ENCODE data around the gene KIRREL3.

The KIRREL3 gene

DNA sequence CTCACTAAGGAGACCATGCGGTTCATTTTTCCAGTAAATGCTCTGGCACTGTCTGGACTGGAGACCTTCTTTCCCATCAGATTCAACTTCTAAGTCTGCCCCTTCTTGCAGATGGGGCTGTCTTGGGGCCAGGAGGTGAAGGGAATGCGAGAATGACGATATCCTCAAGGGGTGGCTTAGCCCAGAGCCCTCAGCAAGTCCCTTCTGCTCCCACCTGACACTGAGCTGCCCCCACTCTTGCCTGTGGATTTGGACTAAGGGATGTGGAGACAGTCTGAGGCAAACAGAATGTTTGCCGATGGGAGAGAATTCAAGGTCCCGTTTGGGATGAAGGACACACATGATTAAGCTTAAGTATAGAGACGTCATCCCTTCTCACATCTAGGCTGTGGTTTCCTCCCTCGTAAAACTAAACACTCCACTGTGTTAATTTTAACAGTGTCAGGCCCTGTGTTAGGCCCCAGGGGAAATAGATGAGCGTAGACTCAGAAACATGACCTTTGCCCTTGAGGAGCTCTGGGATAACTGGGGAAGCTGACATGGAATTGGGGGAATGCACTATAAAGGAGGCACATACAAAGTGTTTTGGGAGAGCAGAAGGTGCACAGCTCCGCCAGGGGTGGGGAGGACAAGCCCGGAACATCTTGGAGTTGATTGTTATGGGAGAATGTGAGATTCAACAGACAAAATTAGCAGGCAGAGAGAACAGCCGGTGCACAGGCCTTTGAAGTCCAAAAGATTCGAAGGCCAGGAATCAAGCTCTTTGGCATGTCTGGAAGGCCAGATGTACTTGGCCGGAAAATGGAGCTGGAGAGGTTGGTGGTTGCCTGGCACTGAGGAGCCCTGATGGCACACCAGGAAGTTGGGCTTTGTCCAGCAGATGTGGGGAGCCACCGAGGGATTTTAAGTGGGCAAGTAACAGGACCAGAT lies 573.5 kb downstream of the KIRREL3 start:
- no peak for DNase-seq (ENCODE audit: extremely low read depth, insufficient read length)
- Histone ChIP-seq H3K36me3 (ENCODE audit: control insufficient read depth, insufficient read depth, low read length) (no peaks in the 10 kb centered on the region), H3K27me3 (replicated peaks; ENCODE audit: control insufficient read depth, insufficient read depth, low read length) (no peaks in the 10 kb centered on the region; the same call in 1 of the 2 replicates), H3K4me3 (replicated peaks; ENCODE audit: low read depth, low read length) (no peak overlapping the region)
- TF ChIP-seq, protein P1, sequence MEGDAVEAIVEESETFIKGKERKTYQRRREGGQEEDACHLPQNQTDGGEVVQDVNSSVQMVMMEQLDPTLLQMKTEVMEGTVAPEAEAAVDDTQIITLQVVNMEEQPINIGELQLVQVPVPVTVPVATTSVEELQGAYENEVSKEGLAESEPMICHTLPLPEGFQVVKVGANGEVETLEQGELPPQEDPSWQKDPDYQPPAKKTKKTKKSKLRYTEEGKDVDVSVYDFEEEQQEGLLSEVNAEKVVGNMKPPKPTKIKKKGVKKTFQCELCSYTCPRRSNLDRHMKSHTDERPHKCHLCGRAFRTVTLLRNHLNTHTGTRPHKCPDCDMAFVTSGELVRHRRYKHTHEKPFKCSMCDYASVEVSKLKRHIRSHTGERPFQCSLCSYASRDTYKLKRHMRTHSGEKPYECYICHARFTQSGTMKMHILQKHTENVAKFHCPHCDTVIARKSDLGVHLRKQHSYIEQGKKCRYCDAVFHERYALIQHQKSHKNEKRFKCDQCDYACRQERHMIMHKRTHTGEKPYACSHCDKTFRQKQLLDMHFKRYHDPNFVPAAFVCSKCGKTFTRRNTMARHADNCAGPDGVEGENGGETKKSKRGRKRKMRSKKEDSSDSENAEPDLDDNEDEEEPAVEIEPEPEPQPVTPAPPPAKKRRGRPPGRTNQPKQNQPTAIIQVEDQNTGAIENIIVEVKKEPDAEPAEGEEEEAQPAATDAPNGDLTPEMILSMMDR (IDR thresholded peaks at IDR 0.05; ENCODE audit: insufficient read depth, low read length, poor library complexity, severe bottlenecking): no peak

DNA sequence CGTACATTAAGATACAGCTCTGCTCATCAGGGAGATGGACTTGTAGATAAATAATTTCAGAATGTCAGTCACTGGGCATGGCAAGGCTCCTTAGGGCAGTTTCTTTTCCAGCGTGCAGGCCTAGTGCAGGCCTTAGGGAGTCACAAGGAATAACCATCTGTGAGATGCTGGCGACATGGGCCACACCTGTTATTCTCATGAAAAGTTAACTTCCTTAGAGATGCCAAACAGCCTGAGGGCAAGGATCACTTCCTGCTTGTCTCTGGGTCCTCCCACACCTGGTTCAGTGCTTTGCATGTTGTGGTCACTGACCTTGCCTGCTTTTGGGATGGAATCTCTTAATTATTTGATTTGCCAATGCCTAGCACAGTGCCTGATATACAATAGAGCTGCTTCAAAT lies 574.5 kb downstream of the KIRREL3 start:
- TF ChIP-seq, protein P1 (IDR thresholded peaks at IDR 0.05; ENCODE audit: insufficient read depth, low read length, poor library complexity, severe bottlenecking): no peak
- H3K27me3 ChIP-seq (replicated peaks; ENCODE audit: control insufficient read depth, insufficient read depth, low read length): no peaks in the 10 kb centered on the region; the same call in 1 of the 2 replicates
- H3K36me3 ChIP-seq (ENCODE audit: control insufficient read depth, insufficient read depth, low read length): no peaks in the 10 kb centered on the region
- DNase-seq (ENCODE audit: extremely low read depth, insufficient read length): no peak
- H3K4me3 ChIP-seq (replicated peaks; ENCODE audit: low read depth, low read length): no peak overlapping the region

DNA sequence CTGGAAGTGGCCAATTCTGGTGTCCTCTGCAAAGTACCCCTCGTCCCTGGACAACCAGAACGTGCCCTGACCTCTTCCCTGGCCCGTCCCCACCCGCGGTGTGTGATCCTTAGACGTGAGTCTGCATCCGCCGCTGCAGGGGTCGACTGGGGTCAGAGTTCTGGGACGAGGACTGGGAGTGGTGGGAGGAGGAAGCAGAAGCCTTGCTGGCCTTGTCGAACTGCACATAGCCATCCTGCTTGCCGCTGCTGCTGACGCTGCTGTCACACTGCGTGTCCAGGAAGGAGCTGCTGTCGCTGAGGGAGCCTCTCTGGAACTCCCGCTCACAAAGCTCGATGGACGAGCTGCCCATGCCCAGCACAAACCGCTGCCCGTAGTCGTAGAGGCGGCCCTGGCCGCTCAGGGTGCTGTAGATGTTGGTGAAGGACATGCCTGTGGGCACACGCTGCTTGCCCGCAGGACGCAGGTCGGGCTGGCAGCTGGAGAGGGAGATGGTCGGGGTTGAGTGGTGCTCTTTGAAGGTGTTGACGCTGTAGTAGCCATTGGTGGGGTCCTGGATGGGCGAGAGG lies 576.0 kb downstream of the KIRREL3 start:
- Histone ChIP-seq H3K27me3 (replicated peaks; ENCODE audit: control insufficient read depth, insufficient read depth, low read length) (no peaks in the 10 kb centered on the region; the same call in 1 of the 2 replicates), H3K4me3 (replicated peaks; ENCODE audit: low read depth, low read length) (no peak overlapping the region), H3K36me3 (ENCODE audit: control insufficient read depth, insufficient read depth, low read length) (no peaks in the 10 kb centered on the region)
- no peak for DNase-seq (ENCODE audit: extremely low read depth, insufficient read length)
- TF ChIP-seq, protein P1 (IDR thresholded peaks at IDR 0.05; ENCODE audit: insufficient read depth, low read length, poor library complexity, severe bottlenecking): no peak

DNA sequence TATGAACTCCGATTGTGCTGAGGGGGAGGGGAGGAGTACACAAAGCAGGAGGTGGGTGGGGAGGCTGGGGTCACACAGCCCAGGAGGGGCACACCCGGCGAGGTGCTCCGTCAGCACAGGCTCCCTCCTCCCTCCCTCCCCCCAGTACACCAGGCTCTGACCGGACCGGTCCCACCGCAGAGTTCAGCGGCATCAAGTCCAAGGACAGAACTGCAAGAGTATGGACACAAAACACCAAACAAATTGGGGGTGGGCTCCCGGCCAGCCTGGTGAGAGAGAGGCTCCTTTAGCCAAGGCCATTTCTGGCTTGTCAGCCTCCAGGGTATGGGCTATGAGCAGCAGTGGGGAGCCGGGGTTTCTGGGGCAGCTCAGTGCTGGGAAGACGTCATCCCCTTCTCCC lies 576.8 kb downstream of the KIRREL3 start:
- DNase-seq (ENCODE audit: extremely low read depth, insufficient read length): no peak
- Histone ChIP-seq H3K4me3 (replicated peaks; ENCODE audit: low read depth, low read length) (no peak overlapping the region), H3K27me3 (replicated peaks; ENCODE audit: control insufficient read depth, insufficient read depth, low read length) (no peaks in the 10 kb centered on the region; the same call in 1 of the 2 replicates), H3K36me3 (ENCODE audit: control insufficient read depth, insufficient read depth, low read length) (no peaks in the 10 kb centered on the region)
- TF ChIP-seq, protein P1 (IDR thresholded peaks at IDR 0.05; ENCODE audit: insufficient read depth, low read length, poor library complexity, severe bottlenecking): no peak

DNA sequence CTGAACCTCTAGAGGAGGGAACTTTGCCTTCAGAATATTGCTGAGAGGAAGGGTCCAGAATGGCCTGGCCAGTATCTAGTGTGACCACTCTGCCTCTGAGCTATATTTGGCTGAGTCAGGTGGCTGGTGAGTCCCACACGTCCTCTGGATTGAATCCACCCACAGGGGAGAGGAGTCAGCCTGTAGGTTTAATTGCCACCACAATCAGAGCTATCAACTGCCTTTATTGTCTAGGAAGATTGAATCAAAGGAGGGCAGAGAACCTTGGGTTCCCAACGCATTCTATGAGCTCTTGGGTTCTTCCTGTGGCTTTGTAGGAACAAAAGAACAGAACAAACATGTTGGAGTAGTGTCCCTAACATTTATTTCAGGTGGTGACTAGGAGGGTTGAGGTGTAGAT lies 577.4 kb downstream of the KIRREL3 start:
- H3K4me3 ChIP-seq (replicated peaks; ENCODE audit: low read depth, low read length): no peak overlapping the region
- H3K27me3 ChIP-seq (replicated peaks; ENCODE audit: control insufficient read depth, insufficient read depth, low read length): peaks cover 4% of the 10 kb centered on the region
- DNase-seq (ENCODE audit: extremely low read depth, insufficient read length): no peak
- H3K36me3 ChIP-seq (ENCODE audit: control insufficient read depth, insufficient read depth, low read length): no peaks in the 10 kb centered on the region
- TF ChIP-seq, protein P1 (IDR thresholded peaks at IDR 0.05; ENCODE audit: insufficient read depth, low read length, poor library complexity, severe bottlenecking): no peak
